ENCODE results near the gene TIAM2. TPM values are rescaled to one million over a fixed set of nuclear protein-coding genes. Genes with fewer than 3 reads are reported as not detected.

Gene TIAM2
- total RNA-seq, 1 experiment from 2014 or later: 12.9 TPM

- intact Hi-C loops (cut with micrococcal nuclease; ENCODE audit: unreplicated experiment): no loop called here
- CTCF ChIA-PET: interaction anchor here (0.7 kb wide), 1 partner anchor 25 kb away, joined by 4 read pairs; no protein-coding TSS in a partner anchor
- DNase-seq: no peak
- Mint-ChIP-seq H3K27ac (ENCODE audit: unreplicated experiment) (no peak overlapping the region), H3K9me3 (ENCODE audit: low read depth, unreplicated experiment) (no peaks in the 10 kb centered on the region), H3K36me3 (ENCODE audit: insufficient read depth, unreplicated experiment) (no peaks in the 10 kb centered on the region), H3K4me1 (ENCODE audit: low read depth, unreplicated experiment) (peaks cover 18% of the 10 kb centered on the region), H3K4me3 (ENCODE audit: low read depth, unreplicated experiment) (no peak overlapping the region), H3K27me3 (ENCODE audit: unreplicated experiment) (no peaks in the 10 kb centered on the region)
- no peak for TF ChIP-seq CTCF (IDR thresholded peaks at IDR 0.05; ENCODE audit: unreplicated experiment)
- no TSS peak for BruUV-seq (replicated peaks)
These were observed 151.1 kb downstream of the TIAM2 start for GRCh38 chr6:155146205-155146604.

GRCh38 chr6:155147958-155148663 lies 153.0 kb downstream of the TIAM2 start:
- no peak for TF ChIP-seq CTCF (IDR thresholded peaks at IDR 0.05; ENCODE audit: unreplicated experiment)
- no peaks in the 10 kb centered on the region for H3K36me3 Mint-ChIP-seq (ENCODE audit: insufficient read depth, unreplicated experiment)
- no peak overlapping the region for H3K4me3 Mint-ChIP-seq (ENCODE audit: low read depth, unreplicated experiment)
- intact Hi-C loops (cut with micrococcal nuclease; ENCODE audit: unreplicated experiment): no loop called here
- H3K27me3 Mint-ChIP-seq (ENCODE audit: unreplicated experiment): no peaks in the 10 kb centered on the region
- CTCF ChIA-PET: no interaction called here
- BruUV-seq (replicated peaks): no TSS peak
- H3K4me1 Mint-ChIP-seq (ENCODE audit: low read depth, unreplicated experiment): peaks cover 12% of the 10 kb centered on the region
- H3K27ac Mint-ChIP-seq (ENCODE audit: unreplicated experiment): no peak overlapping the region
- no peaks in the 10 kb centered on the region for H3K9me3 Mint-ChIP-seq (ENCODE audit: low read depth, unreplicated experiment)
- no peak for DNase-seq

- no peak overlapping the region for H3K4me3 Mint-ChIP-seq (ENCODE audit: low read depth, unreplicated experiment)
- DNase-seq: no peak
- H3K27ac Mint-ChIP-seq (ENCODE audit: unreplicated experiment): no peak overlapping the region
- CTCF ChIA-PET: no interaction called here
- no peaks in the 10 kb centered on the region for H3K9me3 Mint-ChIP-seq (ENCODE audit: low read depth, unreplicated experiment)
- no peaks in the 10 kb centered on the region for H3K27me3 Mint-ChIP-seq (ENCODE audit: unreplicated experiment)
- TF ChIP-seq CTCF (IDR thresholded peaks at IDR 0.05; ENCODE audit: unreplicated experiment): no peak
- no TSS peak for BruUV-seq (replicated peaks)
- no peaks in the 10 kb centered on the region for H3K36me3 Mint-ChIP-seq (ENCODE audit: insufficient read depth, unreplicated experiment)
- intact Hi-C loops (cut with micrococcal nuclease; ENCODE audit: unreplicated experiment): loop anchor here (5.0 kb wide), 1 partner anchor 64 kb away; no protein-coding TSS in a partner anchor
- H3K4me1 Mint-ChIP-seq (ENCODE audit: low read depth, unreplicated experiment): peaks cover 26% of the 10 kb centered on the region
These were observed 156.0 kb downstream of the TIAM2 start for GRCh38 chr6:155150967-155151671.

GRCh38 chr6:155152211-155153076 lies 157.3 kb downstream of the TIAM2 start:
- no peak for TF ChIP-seq CTCF (IDR thresholded peaks at IDR 0.05; ENCODE audit: unreplicated experiment)
- Mint-ChIP-seq H3K27ac (ENCODE audit: unreplicated experiment) (no peak overlapping the region), H3K4me3 (ENCODE audit: low read depth, unreplicated experiment) (no peak overlapping the region), H3K9me3 (ENCODE audit: low read depth, unreplicated experiment) (no peaks in the 10 kb centered on the region), H3K36me3 (ENCODE audit: insufficient read depth, unreplicated experiment) (peaks cover 6% of the 10 kb centered on the region), H3K27me3 (ENCODE audit: unreplicated experiment) (no peaks in the 10 kb centered on the region), H3K4me1 (ENCODE audit: low read depth, unreplicated experiment) (peaks cover 38% of the 10 kb centered on the region)
- CTCF ChIA-PET: no interaction called here
- BruUV-seq (replicated peaks): no TSS peak
- intact Hi-C loops (cut with micrococcal nuclease; ENCODE audit: unreplicated experiment): loop anchor here (5.0 kb wide), 1 partner anchor 65 kb away; no protein-coding TSS in a partner anchor
- no peak for DNase-seq

All from Calu3 (cell line).